WTC11 (cell line): Measurements from ENCODE around the gene U2AF2. TPM values are rescaled to one million over a fixed set of nuclear protein-coding genes. Genes with fewer than 3 reads are reported as not detected.

Source experiments
- ATAC-seq: fragments of 200-7000 bp; cut with Tn5 transposase; 2 replicates; pipeline ENCODE4 v1.10.0; 2021; ENCODE audit warnings: mild to moderate bottlenecking, moderate library complexity
- CTCF ChIA-PET: fragments of 300-600 bp; sonication (Branson Sonifier 250); formaldehyde crosslinking; loops from one replicate; lab custom pipeline; 2021; ENCODE audit warnings: antibody characterized with exemption; lab: Charles Lee
- POLR2A ChIA-PET: fragments of 350-600 bp; sonication (Branson Sonifier 250); formaldehyde crosslinking; loops from one replicate; lab custom pipeline; 2021; ENCODE audit warnings: antibody characterized with exemption; lab: Charles Lee
- DNase-seq: peaks from one replicate; pipeline ENCODE4 v3.0.0; 2021; ENCODE audit warnings: low spot score
- H3K27ac Mint-ChIP-seq: 2 replicates; pipeline ENCODE4 v1.8.0; 2021; ENCODE audit warnings: mixed read lengths
- H3K27me3 Mint-ChIP-seq: 2 replicates; pipeline ENCODE4 v1.8.0; 2021; ENCODE audit warnings: low read depth, mild to moderate bottlenecking, moderate library complexity, mixed read lengths
- H3K36me3 Mint-ChIP-seq: 2 replicates; pipeline ENCODE4 v1.8.0; 2021; ENCODE audit warnings: mixed read lengths
- H3K4me1 Mint-ChIP-seq: 2 replicates; pipeline ENCODE4 v1.8.0; 2022; ENCODE audit warnings: mixed read lengths
- H3K4me3 Mint-ChIP-seq: 2 replicates; pipeline ENCODE4 v1.8.0; 2021; ENCODE audit warnings: mild to moderate bottlenecking, moderate library complexity, mixed read lengths
- H3K9me3 Mint-ChIP-seq: 2 replicates; pipeline ENCODE4 v1.8.0; 2021; ENCODE audit warnings: mixed read lengths
- ATF1 ChIP-seq: sonication (generic); formaldehyde crosslinking; IDR thresholded peaks from 2 replicates; pipeline ENCODE4 v1.8.1; 2023; ENCODE audit warnings: mild to moderate bottlenecking, moderate library complexity, missing genetic modification reagents
- CBFB ChIP-seq: sonication (generic); formaldehyde crosslinking; IDR thresholded peaks from 2 replicates; pipeline ENCODE4 v1.8.1; 2022; ENCODE audit warnings: mild to moderate bottlenecking, low read depth, missing genetic modification reagents
- CREB1 ChIP-seq: sonication (generic); formaldehyde crosslinking; IDR thresholded peaks from 2 replicates; pipeline ENCODE4 v1.8.0; 2023; ENCODE audit warnings: mild to moderate bottlenecking, missing genetic modification reagents
- E2F1 ChIP-seq: sonication (generic); formaldehyde crosslinking; IDR thresholded peaks from 2 replicates; pipeline ENCODE4 v1.8.0; 2022; ENCODE audit warnings: mild to moderate bottlenecking, missing genetic modification reagents
- ESRRA ChIP-seq: sonication (generic); formaldehyde crosslinking; IDR thresholded peaks from 2 replicates; pipeline ENCODE4 v1.8.1; 2022; ENCODE audit warnings: mild to moderate bottlenecking, missing genetic modification reagents, borderline replicate concordance
- FOXP4 ChIP-seq: sonication (generic); formaldehyde crosslinking; IDR thresholded peaks from 2 replicates; pipeline ENCODE4 v1.8.0; 2022; ENCODE audit warnings: mild to moderate bottlenecking, missing genetic modification reagents
- GABPB1 ChIP-seq: sonication (generic); formaldehyde crosslinking; IDR thresholded peaks from 2 replicates; pipeline ENCODE4 v1.8.1; 2023; ENCODE audit warnings: mild to moderate bottlenecking, missing genetic modification reagents
- JUN ChIP-seq: sonication (generic); formaldehyde crosslinking; IDR thresholded peaks from 2 replicates; pipeline ENCODE4 v1.8.0; 2023; ENCODE audit warnings: mild to moderate bottlenecking, missing genetic modification reagents
- RORB ChIP-seq: fragments of 250-450 bp; sonication (Bioruptor Pico); IDR thresholded peaks from 2 replicates; pipeline ENCODE4 v1.9.0; 2021; ENCODE audit warnings: mild to moderate bottlenecking
- SP1 ChIP-seq: sonication (generic); formaldehyde crosslinking; conservative IDR thresholded peaks from 2 replicates; pipeline ENCODE4 v1.8.1; 2022; ENCODE audit warnings: missing genetic modification reagents
- ZNF219 ChIP-seq: sonication (generic); formaldehyde crosslinking; IDR thresholded peaks from 2 replicates; pipeline ENCODE4 v1.8.0; 2023; ENCODE audit warnings: missing genetic modification reagents, mild to moderate bottlenecking, borderline replicate concordance
- ZNF263 ChIP-seq: sonication (generic); formaldehyde crosslinking; IDR thresholded peaks from 2 replicates; pipeline ENCODE4 v1.8.1; 2022; ENCODE audit warnings: low read depth, mild to moderate bottlenecking, moderate library complexity, missing genetic modification reagents
- ZNF532 ChIP-seq: fragments of 250-450 bp; sonication (Bioruptor Pico); IDR thresholded peaks from 2 replicates; pipeline ENCODE4 v1.9.0; 2021; ENCODE audit warnings: mild to moderate bottlenecking, borderline replicate concordance
- ZSCAN18 ChIP-seq: fragments of 250-450 bp; sonication (Bioruptor Pico); IDR thresholded peaks from 2 replicates; pipeline ENCODE4 v2.1.2; 2022; ENCODE audit warnings: mild to moderate bottlenecking, moderate library complexity
- total RNA-seq: library from RNA; stranded (reverse); gene quantifications from 3 replicates; pipeline ENCODE4 v1.2.3, GENCODE V29; 2021
- TF ChIP-seq, protein P1 (sequence below): sonication (generic); formaldehyde crosslinking; IDR thresholded peaks from 2 replicates; pipeline ENCODE4 v1.8.1; 2023; ENCODE audit warnings: mild to moderate bottlenecking, missing genetic modification reagents, moderate library complexity
- TF ChIP-seq, protein P2 (sequence below): fragments of 250-450 bp; sonication (Bioruptor Pico); IDR thresholded peaks from 2 replicates; pipeline ENCODE4 v1.9.0; 2021; ENCODE audit warnings: moderate library complexity, mild to moderate bottlenecking, inconsistent platforms, borderline replicate concordance
- TF ChIP-seq, protein P3 (sequence below): sonication (generic); formaldehyde crosslinking; IDR thresholded peaks from 2 replicates; pipeline ENCODE4 v1.8.0; 2022; ENCODE audit warnings: mild to moderate bottlenecking, missing genetic modification reagents

U2AF2 gene
- total RNA-seq, 1 experiment from 2014 or later = 302 TPM

- no peak for DNase-seq
- ATAC-seq = no peak
- ChIA-PET CTCF (no interaction called here), POLR2A (no interaction called here)
- H3K4me3 Mint-ChIP-seq = no peak overlapping the region
- TF ChIP-seq, protein P1, sequence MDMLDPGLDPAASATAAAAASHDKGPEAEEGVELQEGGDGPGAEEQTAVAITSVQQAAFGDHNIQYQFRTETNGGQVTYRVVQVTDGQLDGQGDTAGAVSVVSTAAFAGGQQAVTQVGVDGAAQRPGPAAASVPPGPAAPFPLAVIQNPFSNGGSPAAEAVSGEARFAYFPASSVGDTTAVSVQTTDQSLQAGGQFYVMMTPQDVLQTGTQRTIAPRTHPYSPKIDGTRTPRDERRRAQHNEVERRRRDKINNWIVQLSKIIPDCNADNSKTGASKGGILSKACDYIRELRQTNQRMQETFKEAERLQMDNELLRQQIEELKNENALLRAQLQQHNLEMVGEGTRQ (CRISPR knock-in tag) = no peak
- no peak for TF ChIP-seq ESRRA (CRISPR knock-in tag)
- peaks cover 77% of the 10 kb centered on the region for H3K9me3 Mint-ChIP-seq
- peaks cover 49% of the 10 kb centered on the region for H3K27me3 Mint-ChIP-seq
- peaks cover 36% of the 10 kb centered on the region for H3K36me3 Mint-ChIP-seq
- no peaks in the 10 kb centered on the region for H3K4me1 Mint-ChIP-seq
- no peak overlapping the region for H3K27ac Mint-ChIP-seq
Observed at GRCh38 chr19:55711719-55712118, 56.9 kb downstream of the U2AF2 start.

DNA sequence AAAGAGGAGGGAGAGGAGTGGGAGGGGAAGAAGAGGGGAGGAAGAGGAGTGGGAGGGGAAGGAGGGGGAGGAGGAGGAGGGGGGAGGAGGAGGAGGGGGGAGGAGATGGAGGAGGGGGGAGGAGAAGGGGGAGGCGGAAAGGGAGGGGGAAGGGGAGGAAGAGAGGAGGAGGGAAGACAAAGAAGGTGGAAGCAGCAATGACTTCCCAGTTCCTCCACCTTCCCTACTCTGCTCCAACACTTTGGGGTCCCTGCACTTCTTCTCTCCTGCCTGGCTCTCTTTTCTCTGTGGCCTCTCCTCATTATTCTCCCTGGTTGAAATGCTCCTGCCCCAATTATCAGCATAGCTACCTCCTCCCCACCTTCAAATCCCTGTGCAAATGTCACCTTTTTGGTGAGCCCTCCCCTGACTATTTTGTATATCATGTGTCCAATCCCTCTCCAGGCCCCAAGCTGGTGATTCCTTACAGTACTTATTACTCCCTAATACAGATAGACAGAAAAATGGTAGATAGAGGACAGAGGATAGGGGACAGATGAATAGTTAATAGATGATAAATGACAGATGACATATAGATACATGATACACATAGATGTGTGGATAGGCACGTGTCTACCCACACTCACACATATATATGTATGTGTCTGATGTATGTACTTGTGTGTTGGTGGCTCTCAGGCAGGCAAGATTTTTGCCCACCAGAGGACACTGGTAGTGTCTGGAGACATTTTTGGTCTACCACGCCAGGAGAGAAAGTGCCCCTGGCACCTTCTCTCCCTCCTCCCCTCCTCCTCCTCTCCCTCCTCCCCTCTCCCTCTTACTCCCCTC, 58.2 kb downstream of the U2AF2 start:
- peaks cover 46% of the 10 kb centered on the region for H3K36me3 Mint-ChIP-seq
- no peak overlapping the region for H3K4me3 Mint-ChIP-seq
- ATAC-seq (no peak), DNase-seq (no peak)
- POLR2A ChIA-PET = no interaction called here
- peaks cover 47% of the 10 kb centered on the region for H3K27me3 Mint-ChIP-seq
- H3K4me1 Mint-ChIP-seq = no peaks in the 10 kb centered on the region
- no peak overlapping the region for H3K27ac Mint-ChIP-seq
- TF ChIP-seq, protein P2, sequence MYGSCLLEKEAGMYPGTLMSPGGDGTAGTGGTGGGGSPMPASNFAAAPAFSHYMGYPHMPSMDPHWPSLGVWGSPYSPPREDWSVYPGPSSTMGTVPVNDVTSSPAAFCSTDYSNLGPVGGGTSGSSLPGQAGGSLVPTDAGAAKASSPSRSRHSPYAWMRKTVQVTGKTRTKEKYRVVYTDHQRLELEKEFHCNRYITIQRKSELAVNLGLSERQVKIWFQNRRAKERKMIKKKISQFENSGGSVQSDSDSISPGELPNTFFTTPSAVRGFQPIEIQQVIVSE (CRISPR knock-in tag) = no peak
- no peak for TF ChIP-seq ZSCAN18 (CRISPR knock-in tag)
- TF ChIP-seq, protein P3, sequence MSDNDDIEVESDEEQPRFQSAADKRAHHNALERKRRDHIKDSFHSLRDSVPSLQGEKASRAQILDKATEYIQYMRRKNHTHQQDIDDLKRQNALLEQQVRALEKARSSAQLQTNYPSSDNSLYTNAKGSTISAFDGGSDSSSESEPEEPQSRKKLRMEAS (CRISPR knock-in tag) = no peak
- TF ChIP-seq ZNF263 = no peak
- no peak for TF ChIP-seq GABPB1
- no peak for TF ChIP-seq CREB1 (CRISPR knock-in tag)
- peaks cover 79% of the 10 kb centered on the region for H3K9me3 Mint-ChIP-seq
- CTCF ChIA-PET = no interaction called here

GRCh38 chr19:55716531-55716930, 61.7 kb downstream of the U2AF2 start:
- ChIA-PET POLR2A (no interaction called here), CTCF (no interaction called here)
- DNase-seq (no peak), ATAC-seq (no peak)
- Mint-ChIP-seq H3K9me3 (peaks cover 82% of the 10 kb centered on the region), H3K36me3 (peaks cover 68% of the 10 kb centered on the region), H3K4me3 (no peak overlapping the region), H3K27ac (no peak overlapping the region), H3K27me3 (peaks cover 39% of the 10 kb centered on the region), H3K4me1 (no peaks in the 10 kb centered on the region)
- TF ChIP-seq, protein P1 (CRISPR knock-in tag) = no peak
- TF ChIP-seq SP1 (CRISPR knock-in tag) (no peak), ZNF532 (no peak), RORB (no peak), E2F1 (CRISPR knock-in tag) (no peak), ZNF219 (CRISPR knock-in tag) (no peak), CBFB (CRISPR knock-in tag) (no peak), ATF1 (CRISPR knock-in tag) (no peak), JUN (no peak), FOXP4 (CRISPR knock-in tag) (no peak)
